ENCODE measurements around the gene MMP14.
A peak's percentile ranks its signal among the peaks of the same experiment; 100 is the strongest.
"Not testable (repeated sequence)": the region's sequence is repeated elsewhere in the genome, so short reads cannot be mapped to it uniquely, and the experiment has no call there.

MMP14 gene

DNA sequence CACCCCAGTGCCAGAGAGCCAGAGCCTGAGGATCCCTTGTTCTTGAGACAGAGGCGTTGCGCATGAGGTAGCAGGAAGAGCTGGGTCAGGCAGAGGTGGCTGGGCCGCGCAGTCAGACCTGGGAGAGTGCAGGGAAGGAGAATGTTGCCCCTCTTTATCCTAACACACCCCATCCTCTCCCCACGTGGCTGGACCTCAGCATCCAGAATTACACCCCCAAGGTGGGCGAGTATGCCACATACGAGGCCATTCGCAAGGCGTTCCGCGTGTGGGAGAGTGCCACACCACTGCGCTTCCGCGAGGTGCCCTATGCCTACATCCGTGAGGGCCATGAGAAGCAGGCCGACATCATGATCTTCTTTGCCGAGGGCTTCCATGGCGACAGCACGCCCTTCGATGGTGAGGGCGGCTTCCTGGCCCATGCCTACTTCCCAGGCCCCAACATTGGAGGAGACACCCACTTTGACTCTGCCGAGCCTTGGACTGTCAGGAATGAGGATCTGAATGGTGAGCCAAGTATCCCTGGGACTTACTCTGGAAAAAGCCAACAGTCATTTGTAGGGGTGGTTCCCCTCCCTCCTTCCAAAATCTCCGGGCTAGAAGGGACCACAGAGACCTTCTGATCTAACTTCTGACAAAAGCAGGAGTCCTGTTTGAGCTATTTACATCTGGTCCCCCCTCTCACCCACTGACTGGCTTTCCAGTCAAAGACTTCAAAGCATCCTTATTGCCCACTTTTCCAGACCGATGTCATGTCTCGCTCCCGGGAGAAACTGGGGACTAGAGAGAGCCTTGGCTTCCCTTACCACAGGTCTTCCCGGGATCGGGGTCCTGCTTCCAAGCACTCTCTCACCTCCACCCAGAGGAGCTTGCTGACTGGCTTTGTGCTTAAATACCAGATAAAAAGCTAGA lies 6.1 kb downstream of the MMP14 start:
- no peak for DNase-seq

DNA sequence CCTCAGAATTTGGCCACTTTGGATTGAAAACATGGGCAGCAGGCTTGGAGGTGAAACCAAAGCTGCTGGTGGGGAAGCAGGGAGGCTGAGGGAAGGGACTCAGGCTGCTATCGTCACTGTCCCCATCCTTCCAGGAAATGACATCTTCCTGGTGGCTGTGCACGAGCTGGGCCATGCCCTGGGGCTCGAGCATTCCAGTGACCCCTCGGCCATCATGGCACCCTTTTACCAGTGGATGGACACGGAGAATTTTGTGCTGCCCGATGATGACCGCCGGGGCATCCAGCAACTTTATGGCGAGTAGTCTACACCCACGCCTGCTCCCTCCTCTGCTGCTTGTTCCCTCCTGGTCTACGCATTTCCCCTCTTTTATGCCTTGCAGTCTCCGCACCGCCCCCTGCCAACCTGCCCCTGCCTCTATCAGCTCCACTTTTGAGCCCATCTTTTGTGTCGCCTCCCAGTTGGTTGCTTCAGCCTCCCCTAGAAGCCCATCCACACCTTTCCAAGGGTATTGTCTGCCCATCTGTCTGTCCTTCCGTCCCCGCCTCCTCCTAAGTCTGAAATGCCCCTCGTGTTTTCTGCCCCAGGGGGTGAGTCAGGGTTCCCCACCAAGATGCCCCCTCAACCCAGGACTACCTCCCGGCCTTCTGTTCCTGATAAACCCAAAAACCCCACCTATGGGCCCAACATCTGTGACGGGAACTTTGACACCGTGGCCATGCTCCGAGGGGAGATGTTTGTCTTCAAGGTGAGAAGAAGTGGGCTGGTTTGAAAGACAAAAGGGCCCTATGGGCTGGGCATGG lies 6.9 kb downstream of the MMP14 start:
- DNase-seq: no peak

DNA sequence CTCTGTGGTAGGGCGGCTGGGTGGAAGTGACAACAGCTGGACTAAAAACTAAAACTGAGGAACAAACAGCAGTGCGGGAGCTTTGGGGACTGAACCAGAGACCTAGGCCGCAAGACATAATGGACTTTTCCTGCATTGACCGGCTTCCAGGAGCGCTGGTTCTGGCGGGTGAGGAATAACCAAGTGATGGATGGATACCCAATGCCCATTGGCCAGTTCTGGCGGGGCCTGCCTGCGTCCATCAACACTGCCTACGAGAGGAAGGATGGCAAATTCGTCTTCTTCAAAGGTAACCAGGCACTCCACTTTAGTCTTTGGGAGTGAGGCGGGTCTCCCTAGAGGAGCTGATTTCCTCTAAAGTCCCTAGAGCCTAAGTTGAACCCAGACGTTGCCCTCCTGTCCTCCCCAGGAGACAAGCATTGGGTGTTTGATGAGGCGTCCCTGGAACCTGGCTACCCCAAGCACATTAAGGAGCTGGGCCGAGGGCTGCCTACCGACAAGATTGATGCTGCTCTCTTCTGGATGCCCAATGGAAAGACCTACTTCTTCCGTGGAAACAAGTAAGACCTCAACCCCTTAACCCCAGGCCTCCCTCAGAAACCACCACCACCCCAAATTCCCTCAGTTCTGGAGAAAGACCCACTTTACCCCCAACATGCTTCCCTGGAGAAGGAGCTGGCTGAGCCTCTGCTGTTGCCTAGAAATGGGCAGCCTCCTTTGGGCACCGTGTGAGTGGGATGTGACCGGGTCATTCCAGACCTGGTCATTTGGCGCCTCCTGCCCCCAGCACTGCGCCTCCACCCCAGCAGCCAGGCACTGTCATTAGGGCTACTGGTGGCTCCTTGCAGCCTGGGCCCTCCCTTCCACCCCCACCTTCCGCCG lies 8.1 kb downstream of the MMP14 start:
- DNase-seq: no peak

GRCh38 chr14:22845103-22845394 lies 8.7 kb downstream of the MMP14 start:
- DNase-seq: no peak

GRCh38 chr14:22845821-22846625 lies 9.6 kb downstream of the MMP14 start:
- no peak for DNase-seq

DNA sequence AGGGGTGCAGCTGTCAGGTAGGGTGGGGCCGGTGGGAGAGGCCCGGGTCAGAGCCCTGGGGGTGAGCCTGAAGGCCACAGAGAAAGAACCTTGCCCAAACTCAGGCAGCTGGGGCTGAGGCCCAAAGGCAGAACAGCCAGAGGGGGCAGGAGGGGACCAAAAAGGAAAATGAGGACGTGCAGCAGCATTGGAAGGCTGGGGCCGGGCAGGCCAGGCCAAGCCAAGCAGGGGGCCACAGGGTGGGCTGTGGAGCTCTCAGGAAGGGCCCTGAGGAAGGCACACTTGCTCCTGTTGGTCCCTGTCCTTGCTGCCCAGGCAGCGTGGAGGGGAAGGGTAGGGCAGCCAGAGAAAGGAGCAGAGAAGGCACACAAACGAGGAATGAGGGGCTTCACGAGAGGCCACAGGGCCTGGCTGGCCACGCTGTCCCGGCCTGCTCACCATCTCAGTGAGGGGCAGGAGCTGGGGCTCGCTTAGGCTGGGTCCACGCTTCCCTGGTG lies 10.5 kb downstream of the MMP14 start:
- no peak for DNase-seq

DNA sequence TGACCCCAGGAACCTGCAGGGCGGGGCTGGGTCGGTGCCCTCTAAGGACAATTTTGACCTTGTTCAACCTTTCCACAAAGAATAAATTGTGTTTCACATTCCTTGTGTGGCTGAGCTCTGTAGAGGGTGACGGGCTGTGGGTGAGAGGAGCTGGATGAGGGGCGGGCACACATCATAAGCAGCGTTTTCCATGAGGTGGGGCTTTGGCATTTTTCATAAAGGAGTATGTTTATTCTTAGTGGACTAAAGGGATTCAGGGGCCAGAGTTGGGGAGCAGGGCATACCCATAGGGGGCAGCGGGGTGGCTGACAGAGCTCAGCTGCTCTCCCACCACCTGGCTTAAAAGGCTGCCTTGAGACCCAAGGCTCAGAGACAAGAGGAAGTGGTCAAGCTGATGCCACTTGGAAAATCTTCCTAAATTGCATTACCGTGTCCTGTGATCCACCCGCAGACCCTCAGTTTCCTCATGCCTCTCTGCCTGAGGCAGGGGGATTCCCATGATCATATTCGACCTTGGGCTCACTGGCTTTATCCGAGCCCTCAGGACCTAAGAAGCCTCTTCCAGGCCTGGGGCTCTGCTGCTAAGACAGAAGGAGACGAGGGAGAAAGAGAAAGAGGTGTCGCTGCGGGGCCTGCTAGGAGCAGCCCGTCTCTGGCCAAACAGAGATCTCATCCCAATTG lies 11.4 kb downstream of the MMP14 start:
- no peak for DNase-seq

DNA sequence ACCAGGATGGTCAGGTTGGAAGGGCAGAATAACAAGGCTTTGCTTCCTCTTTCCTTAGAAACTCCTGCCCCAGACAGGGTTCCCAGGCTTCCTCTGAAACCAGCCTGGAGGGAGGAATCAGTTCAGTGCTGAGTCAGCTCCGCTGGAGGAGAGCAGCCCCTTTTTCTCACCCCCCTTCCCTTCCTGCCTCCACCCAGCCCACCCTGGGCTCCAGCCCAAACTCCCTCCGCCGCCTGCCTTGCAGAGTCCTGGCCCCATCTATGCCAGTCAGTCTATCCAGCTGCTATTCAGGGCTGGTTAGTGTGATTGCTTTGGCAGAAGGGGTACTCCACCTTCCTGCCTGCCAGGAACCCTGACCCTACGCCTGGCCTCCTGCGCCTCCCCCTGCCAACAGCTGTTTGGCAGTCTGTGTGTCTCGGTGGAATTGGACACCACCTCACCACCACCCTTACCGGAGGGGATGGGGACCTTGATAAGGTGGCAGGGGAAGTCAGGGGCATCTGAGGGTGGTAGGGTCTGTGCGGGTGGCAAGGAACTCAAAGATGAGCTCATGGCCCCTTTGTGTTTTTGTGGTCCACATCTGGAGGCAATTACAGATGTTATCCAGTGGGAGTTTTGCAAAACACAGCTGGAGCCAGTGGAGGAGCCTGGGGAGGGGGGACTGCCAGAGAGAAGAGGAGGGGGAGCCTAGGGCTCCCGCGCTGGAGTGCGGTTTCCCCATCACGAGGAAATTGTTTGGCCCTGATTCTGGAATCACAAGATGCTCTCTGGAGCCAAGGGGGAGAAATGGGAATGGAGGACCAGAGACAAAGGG lies 12.2 kb downstream of the MMP14 start:
- DNase-seq: no peak

DNA sequence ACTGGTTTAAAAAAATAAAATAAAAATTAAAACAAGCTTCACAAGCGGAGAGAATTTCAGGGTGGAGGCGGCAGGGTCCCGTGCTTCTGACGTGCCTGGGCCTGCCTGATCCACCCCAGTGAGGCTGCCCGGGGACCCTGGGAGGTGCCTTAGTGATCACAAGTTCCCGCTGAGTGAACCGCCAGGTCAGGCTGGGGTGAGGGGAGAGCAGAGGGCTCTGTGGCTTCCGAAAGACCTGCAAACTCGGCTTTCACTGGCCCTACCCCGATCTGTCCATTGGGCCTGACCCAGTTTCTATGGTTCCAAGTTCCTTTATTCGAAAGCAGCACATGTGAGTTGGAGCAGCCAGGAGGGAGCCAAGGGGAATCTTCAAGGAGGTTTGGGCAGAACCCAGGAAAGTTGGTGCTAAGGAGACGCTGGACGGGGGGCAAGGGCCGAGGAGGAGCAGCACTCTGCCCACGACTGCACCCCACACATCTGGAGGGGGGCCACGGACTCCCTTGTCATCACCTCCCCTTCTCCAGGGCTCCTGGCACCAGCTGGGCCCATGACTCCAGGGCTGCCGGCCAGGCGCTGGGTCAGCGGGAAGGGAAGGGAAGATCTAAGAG lies 12.9 kb downstream of the MMP14 start:
- no peak for DNase-seq

DNA sequence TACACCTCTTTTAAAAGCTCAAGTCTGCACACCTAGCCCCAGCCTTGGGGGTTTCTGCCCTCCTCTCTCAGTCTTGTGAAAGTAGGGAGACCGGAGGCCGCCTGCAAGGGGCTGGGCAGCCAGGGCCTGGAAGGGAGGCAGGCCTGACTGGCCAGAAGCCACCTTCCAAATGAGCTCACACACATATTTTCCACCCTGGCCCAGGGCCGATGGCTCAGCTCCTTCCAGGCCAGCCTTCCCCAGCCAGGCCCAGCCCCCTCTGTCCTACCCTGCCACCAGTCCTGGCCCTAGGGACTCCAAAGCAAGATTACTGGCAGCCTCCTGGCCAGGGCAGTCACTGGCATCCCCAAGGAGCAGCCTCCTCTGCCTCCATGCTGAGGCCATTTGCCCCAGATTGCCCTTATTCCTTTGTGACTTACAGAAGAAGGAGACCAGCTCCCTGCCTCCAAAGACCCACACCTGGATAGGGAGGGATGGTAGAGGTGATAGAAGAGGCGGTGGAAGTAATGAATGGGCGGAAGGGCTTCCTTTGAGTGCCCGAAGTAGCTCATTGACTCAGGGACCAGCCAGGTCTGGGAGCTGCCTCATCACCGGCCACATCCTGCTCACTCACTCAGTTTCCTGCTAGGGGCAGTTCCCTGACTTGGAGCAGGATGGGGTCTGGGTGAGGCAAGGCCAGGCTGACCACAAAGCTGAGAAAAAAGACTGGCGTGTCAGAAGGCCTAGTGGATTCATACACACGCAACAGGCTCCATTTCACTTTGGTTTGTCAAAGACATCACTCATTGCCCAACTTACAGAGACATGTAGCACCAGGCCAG lies 14.8 kb downstream of the MMP14 start:
- DNase-seq: no peak

GRCh38 chr14:22852178-22852577 lies 15.8 kb downstream of the MMP14 start:
- DNase-seq: not testable (repeated sequence)

DNA sequence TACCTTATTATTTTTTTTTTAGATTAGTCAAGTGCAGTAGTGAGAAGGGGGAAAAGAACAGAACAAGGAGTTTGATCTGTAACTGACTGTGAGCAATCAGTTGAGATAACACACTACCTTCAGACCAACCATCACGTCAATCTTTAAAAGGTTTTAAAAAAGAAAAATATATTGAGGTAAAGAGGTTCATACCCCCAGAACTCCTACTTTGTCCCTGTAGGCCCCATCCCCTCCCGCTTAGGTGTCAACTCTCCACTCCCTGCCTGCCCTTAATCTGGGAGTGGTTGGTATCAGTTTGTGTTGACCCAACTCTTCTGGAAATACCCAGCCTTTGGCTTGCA lies 16.2 kb downstream of the MMP14 start:
- no peak for DNase-seq

GRCh38 chr14:22852940-22853767 lies 16.8 kb downstream of the MMP14 start:
- DNase-seq: peak; percentile 91 to 99 (median 94)

DNA sequence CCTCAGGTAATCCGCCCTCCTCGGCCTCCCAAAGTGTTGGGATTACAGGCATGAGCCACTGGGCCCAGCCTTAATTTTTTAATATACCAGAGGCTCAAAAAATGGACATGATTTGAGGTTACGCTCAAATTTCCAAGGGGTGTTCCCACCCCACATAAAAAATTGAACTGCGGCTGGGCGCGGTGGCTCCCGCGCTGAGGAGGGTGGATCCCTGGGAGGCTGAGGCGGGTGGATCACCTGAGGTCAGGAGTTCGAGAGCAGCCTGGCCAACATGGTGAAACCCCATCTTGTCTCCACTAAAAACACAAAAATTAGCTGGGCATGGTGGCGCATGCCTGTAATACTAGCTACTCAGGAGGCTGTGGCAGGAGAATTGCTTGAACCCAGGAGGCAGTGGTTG lies 17.9 kb downstream of the MMP14 start:
- DNase-seq: not testable (repeated sequence)

DNA sequence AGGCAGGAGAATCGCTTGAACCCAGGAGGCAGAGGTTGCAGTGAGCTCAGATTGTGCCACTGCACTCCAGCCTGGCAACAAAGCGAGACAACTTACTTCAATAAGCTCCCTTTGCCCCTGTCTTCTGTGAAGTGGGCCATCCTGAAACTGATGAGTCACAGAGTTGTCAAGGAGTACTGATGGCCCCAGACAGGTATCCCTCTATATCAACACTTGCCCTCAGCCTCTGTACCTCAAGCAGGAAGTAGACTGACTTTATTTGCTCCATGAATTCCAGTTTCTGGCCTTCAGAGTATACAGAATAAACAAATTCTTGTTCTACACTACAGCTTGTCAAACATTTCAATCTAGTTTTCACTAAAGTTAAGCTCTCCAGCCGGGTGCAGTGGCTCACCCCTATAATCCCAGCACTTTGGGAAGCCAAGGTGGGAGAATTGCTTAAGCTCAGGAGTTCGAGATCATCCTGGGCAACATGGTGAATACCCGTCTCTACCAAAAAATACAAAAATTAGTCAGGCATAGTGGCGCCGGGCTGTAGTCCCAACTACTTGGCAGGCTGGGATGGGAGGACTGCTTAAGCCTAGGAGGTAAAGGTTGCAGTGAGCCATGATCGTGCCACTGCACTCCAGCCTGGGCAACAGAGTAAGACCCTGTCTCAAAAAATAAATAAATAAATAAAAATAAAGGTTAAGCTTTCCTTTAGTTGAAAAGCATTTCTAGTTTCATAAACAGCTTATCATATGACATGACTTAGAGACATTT lies 18.8 kb downstream of the MMP14 start:
- no peak for DNase-seq

GRCh38 chr14:22856428-22856827 lies 20.0 kb downstream of the MMP14 start:
- no peak for DNase-seq

DNA sequence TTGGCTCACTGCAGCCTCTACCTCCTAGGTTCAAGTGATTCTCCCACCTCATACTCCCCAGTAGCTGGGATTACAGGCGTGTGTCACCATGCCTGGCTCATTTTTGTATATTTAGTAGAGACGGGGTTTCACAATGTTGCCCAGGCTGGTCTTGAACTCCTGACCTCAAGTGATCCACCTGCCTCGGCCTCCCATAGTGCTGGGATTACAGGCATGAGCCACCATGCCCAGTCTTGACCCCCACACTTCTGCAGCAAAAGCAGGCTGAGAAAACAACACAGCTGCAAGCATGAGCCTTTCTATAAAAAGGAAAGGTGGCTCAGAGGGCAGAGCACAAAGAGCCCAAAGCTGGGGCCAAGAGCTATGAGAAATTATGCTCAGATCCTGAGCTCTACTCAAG lies 24.0 kb downstream of the MMP14 start:
- DNase-seq: not testable (repeated sequence)

GRCh38 chr14:22861651-22862050 lies 25.3 kb downstream of the MMP14 start:
- no peak for DNase-seq

Measured in activated naive CD4-positive, alpha-beta T cell (primary cell).